Adrenal gland (tissue), 5 donors: ENCODE measurements around the gene RAB40A.

Experiments used
- POLR2A ChIP-seq, 2 donors: fragments of 450-650 bp; IDR thresholded peaks; one replicate each; pipeline ENCODE4 v1.6.1; 2017; ENCODE audit warnings: antibody characterized with exemption in 2 of 2, mild to moderate bottlenecking in 2 of 2, moderate library complexity in 1 of 2
- TF ChIP-seq, protein P1 (sequence below), 6 experiments: fragments of 450-650 bp in 4 of 6; fragments of 200-600 bp in 2 of 6; sonication (generic) in 1 of 6; IDR thresholded peaks; 1 replicate in 5 of 6; 2 replicates in 1 of 6; pipeline versions ENCODE4 v1.5.1 to v1.8.0; 2016 to 2021; ENCODE audit warnings: antibody characterized with exemption in 6 of 6, mild to moderate bottlenecking in 2 of 6, moderate library complexity in 1 of 6
- donor health status: DM: no; HTN: no; CAD: no.

GRCh38 chrX:103552236-103552635 is 32.9 kb upstream of the RAB40A start:
- TF ChIP-seq, protein P1, sequence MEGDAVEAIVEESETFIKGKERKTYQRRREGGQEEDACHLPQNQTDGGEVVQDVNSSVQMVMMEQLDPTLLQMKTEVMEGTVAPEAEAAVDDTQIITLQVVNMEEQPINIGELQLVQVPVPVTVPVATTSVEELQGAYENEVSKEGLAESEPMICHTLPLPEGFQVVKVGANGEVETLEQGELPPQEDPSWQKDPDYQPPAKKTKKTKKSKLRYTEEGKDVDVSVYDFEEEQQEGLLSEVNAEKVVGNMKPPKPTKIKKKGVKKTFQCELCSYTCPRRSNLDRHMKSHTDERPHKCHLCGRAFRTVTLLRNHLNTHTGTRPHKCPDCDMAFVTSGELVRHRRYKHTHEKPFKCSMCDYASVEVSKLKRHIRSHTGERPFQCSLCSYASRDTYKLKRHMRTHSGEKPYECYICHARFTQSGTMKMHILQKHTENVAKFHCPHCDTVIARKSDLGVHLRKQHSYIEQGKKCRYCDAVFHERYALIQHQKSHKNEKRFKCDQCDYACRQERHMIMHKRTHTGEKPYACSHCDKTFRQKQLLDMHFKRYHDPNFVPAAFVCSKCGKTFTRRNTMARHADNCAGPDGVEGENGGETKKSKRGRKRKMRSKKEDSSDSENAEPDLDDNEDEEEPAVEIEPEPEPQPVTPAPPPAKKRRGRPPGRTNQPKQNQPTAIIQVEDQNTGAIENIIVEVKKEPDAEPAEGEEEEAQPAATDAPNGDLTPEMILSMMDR (IDR thresholded peaks at IDR 0.05), result no peak
- no peak for TF ChIP-seq POLR2A (IDR thresholded peaks at IDR 0.05)
